GM18526 (cell line): ENCODE results near the gene TNFAIP8L1.

Experiments used
- POLR2A ChIP-seq: IDR thresholded peaks from 3 replicates; pipeline ENCODE4 v1.6.1; 2011; ENCODE audit not compliant: insufficient read length; ENCODE audit errors: extremely low read depth

The TNFAIP8L1 gene

GRCh38 chr19:4676955-4677731 lies 37.8 kb downstream of the TNFAIP8L1 start:
- TF ChIP-seq POLR2A: no peak

GRCh38 chr19:4678881-4679790 lies 39.8 kb downstream of the TNFAIP8L1 start:
- TF ChIP-seq POLR2A: no peak

GRCh38 chr19:4682417-4683200 lies 43.3 kb downstream of the TNFAIP8L1 start:
- no peak for TF ChIP-seq POLR2A

GRCh38 chr19:4684312-4685095 lies 45.2 kb downstream of the TNFAIP8L1 start:
- no peak for TF ChIP-seq POLR2A

GRCh38 chr19:4686700-4687099 lies 47.4 kb downstream of the TNFAIP8L1 start:
- no peak for TF ChIP-seq POLR2A

- TF ChIP-seq POLR2A: no peak
Measured at GRCh38 chr19:4687396-4687795, 48.1 kb downstream of the TNFAIP8L1 start.

- TF ChIP-seq POLR2A: no peak
Measured at GRCh38 chr19:4688587-4688986, 49.3 kb downstream of the TNFAIP8L1 start.

- TF ChIP-seq POLR2A: no peak
Measured at GRCh38 chr19:4689403-4689802, 50.1 kb downstream of the TNFAIP8L1 start.

GRCh38 chr19:4690361-4690760 lies 51.0 kb downstream of the TNFAIP8L1 start:
- no peak for TF ChIP-seq POLR2A

GRCh38 chr19:4691373-4691772 lies 52.1 kb downstream of the TNFAIP8L1 start:
- no peak for TF ChIP-seq POLR2A

- no peak for TF ChIP-seq POLR2A
Measured at GRCh38 chr19:4692251-4693077, 53.1 kb downstream of the TNFAIP8L1 start.

GRCh38 chr19:4693078-4693350 lies 53.7 kb downstream of the TNFAIP8L1 start:
- TF ChIP-seq POLR2A: no peak

- TF ChIP-seq POLR2A: no peak
Measured at GRCh38 chr19:4693471-4694121, 54.3 kb downstream of the TNFAIP8L1 start.
